PC-9 (cell line): ENCODE results near the gene CA6. TPM values are rescaled to one million over a fixed set of nuclear protein-coding genes. Genes with fewer than 3 reads are reported as not detected.

Experiments used
- BruUV-seq: library from RNA; stranded (reverse); fragments of 400-500 nt; replicated peaks from 2 replicates; lab custom pipeline; 2021; lab: Mats Ljungman, UMichigan
- CTCF ChIA-PET: fragments of 300-600 bp; sonication (Branson Sonifier 250); formaldehyde crosslinking; loops from one replicate; lab custom pipeline; 2022; ENCODE audit warnings: antibody characterized with exemption; lab: Charles Lee
- POLR2A ChIA-PET: fragments of 300-600 bp; sonication (Branson Sonifier 250); formaldehyde crosslinking; loops from one replicate; lab custom pipeline; 2022; ENCODE audit warnings: antibody characterized with exemption; ENCODE audit not compliant: unreplicated experiment; lab: Charles Lee
- DNase-seq, 2 experiments: peaks; one replicate each; pipeline versions ENCODE4 v3.0.0 to v3.0.0-alpha.2; 2015 to 2022; ENCODE audit warnings: mixed read lengths in 1 of 2
- H2AFZ ChIP-seq: fragments of 200-600 bp; sonication (generic); 2 replicates; pipeline ENCODE4 v1.8.1; 2017; ENCODE audit warnings: antibody characterized with exemption
- H3F3A ChIP-seq: fragments of 200-600 bp; sonication (generic); 2 replicates; pipeline ENCODE4 v1.8.1; 2017; ENCODE audit warnings: antibody characterized with exemption, mild to moderate bottlenecking, low read depth; ENCODE audit not compliant: insufficient read depth
- H3K27ac ChIP-seq: fragments of 200-600 bp; sonication (generic); 2 replicates; pipeline ENCODE4 v1.6.1; 2016; ENCODE audit warnings: mixed run types
- H3K27me3 ChIP-seq: fragments of 200-600 bp; sonication (generic); 2 replicates; pipeline ENCODE4 v1.6.1; 2016; ENCODE audit warnings: low read depth, mixed run types; ENCODE audit not compliant: insufficient read depth
- H3K36me3 ChIP-seq: fragments of 200-600 bp; sonication (generic); 2 replicates; pipeline ENCODE4 v1.6.1; 2016; ENCODE audit warnings: low read depth, mixed run types
- H3K4me1 ChIP-seq: fragments of 200-600 bp; sonication (generic); replicated peaks from 2 replicates; pipeline ENCODE4 v1.6.1; 2016; ENCODE audit warnings: mixed run types; ENCODE audit not compliant: insufficient read depth
- H3K4me2 ChIP-seq: fragments of 200-600 bp; sonication (generic); 2 replicates; pipeline ENCODE4 v1.6.1; 2017; ENCODE audit warnings: mixed run types
- H3K4me3 ChIP-seq: fragments of 200-600 bp; sonication (generic); 2 replicates; pipeline ENCODE4 v1.6.1; 2016; ENCODE audit warnings: mixed run types
- H3K79me2 ChIP-seq: fragments of 200-600 bp; sonication (generic); 2 replicates; pipeline ENCODE4 v1.6.1; 2017; ENCODE audit warnings: low read depth, mixed run types
- H3K9me2 ChIP-seq: fragments of 200-600 bp; sonication (generic); 2 replicates; pipeline ENCODE4 v1.8.1; 2017; ENCODE audit warnings: mild to moderate bottlenecking; ENCODE audit not compliant: insufficient read depth
- H3K9me3 ChIP-seq: fragments of 200-600 bp; sonication (generic); 2 replicates; pipeline ENCODE4 v1.8.1; 2016; ENCODE audit warnings: low read depth; ENCODE audit not compliant: insufficient read depth
- H4K20me1 ChIP-seq: fragments of 200-600 bp; sonication (generic); 2 replicates; pipeline ENCODE4 v1.8.1; 2017; ENCODE audit not compliant: insufficient read depth
- CTCF ChIP-seq: fragments of 200-600 bp; sonication (generic); conservative IDR thresholded peaks from 2 replicates; pipeline ENCODE4 v1.6.1; 2017; ENCODE audit warnings: mixed run types, antibody characterized with exemption, mild to moderate bottlenecking, moderate library complexity
- EZH2 ChIP-seq: fragments of 200-600 bp; sonication (generic); IDR thresholded peaks from 2 replicates; pipeline ENCODE4 v1.8.0; 2017; ENCODE audit warnings: antibody characterized with exemption, low read depth
- intact Hi-C: fragments of 100-400 bp; cut with micrococcal nuclease; formaldehyde crosslinking; loops from one replicate; pipeline ENCODE4 v1.10.0; 2022; ENCODE audit not compliant: unreplicated experiment
- total RNA-seq: library from RNA; stranded (reverse); gene quantifications from 2 replicates; pipeline ENCODE4 v1.2.3, GENCODE V29; 2021

The CA6 gene
- total RNA-seq, 1 experiment from 2014 or later: not detected

GRCh38 chr1:8910331-8910730, 35.3 kb upstream of the CA6 start:
- ChIA-PET POLR2A (interaction anchor here (0.8 kb wide), 1 partner anchor 207 kb away, joined by 7 read pairs; no protein-coding TSS in a partner anchor), CTCF (no interaction called here)
- no TSS peak for BruUV-seq
- no peak overlapping the region for H3K4me3 ChIP-seq
- no peaks in the 10 kb centered on the region for H3K79me2 ChIP-seq
- no peaks in the 10 kb centered on the region for H4K20me1 ChIP-seq
- H3K4me1 ChIP-seq: no peaks in the 10 kb centered on the region
- no peaks in the 10 kb centered on the region for H3K9me2 ChIP-seq
- intact Hi-C loops: no loop called here
- H3F3A ChIP-seq: no peaks in the 10 kb centered on the region
- H3K9me3 ChIP-seq: no peaks in the 10 kb centered on the region
- TF ChIP-seq EZH2 (no peak), CTCF (no peak)
- H3K4me2 ChIP-seq: no peak overlapping the region
- no peaks in the 10 kb centered on the region for H3K27me3 ChIP-seq
- H2AFZ ChIP-seq: no peak overlapping the region
- no peak overlapping the region for H3K27ac ChIP-seq
- no peaks in the 10 kb centered on the region for H3K36me3 ChIP-seq
- DNase-seq: no peak

- H3K9me3 ChIP-seq: no peaks in the 10 kb centered on the region
- no peaks in the 10 kb centered on the region for H3K27me3 ChIP-seq
- H3K36me3 ChIP-seq: no peaks in the 10 kb centered on the region
- BruUV-seq: no TSS peak
- H4K20me1 ChIP-seq: no peaks in the 10 kb centered on the region
- ChIA-PET CTCF (no interaction called here), POLR2A (no interaction called here)
- no peaks in the 10 kb centered on the region for H3F3A ChIP-seq
- no peaks in the 10 kb centered on the region for H3K4me1 ChIP-seq
- H3K27ac ChIP-seq: no peak overlapping the region
- no peak for TF ChIP-seq EZH2
- no peak for TF ChIP-seq CTCF
- no peak overlapping the region for H3K4me2 ChIP-seq
- intact Hi-C loops: no loop called here
- no peak overlapping the region for H3K4me3 ChIP-seq
- no peaks in the 10 kb centered on the region for H3K9me2 ChIP-seq
- no peaks in the 10 kb centered on the region for H3K79me2 ChIP-seq
- H2AFZ ChIP-seq: no peak overlapping the region
- no peak for DNase-seq
These were observed 34.8 kb upstream of the CA6 start for GRCh38 chr1:8910914-8911313.

GRCh38 chr1:8911416-8912309, 34.0 kb upstream of the CA6 start:
- ChIA-PET CTCF (no interaction called here), POLR2A (no interaction called here)
- no peak overlapping the region for H3K4me2 ChIP-seq

More at GRCh38 chr1:8911416-8912309, 34.0 kb upstream of the CA6 start:
- no peaks in the 10 kb centered on the region for H3K9me3 ChIP-seq
- no peaks in the 10 kb centered on the region for H4K20me1 ChIP-seq
- H3K27me3 ChIP-seq: no peaks in the 10 kb centered on the region
- no peak for TF ChIP-seq EZH2
- no peak for TF ChIP-seq CTCF
- no peaks in the 10 kb centered on the region for H3K36me3 ChIP-seq
- intact Hi-C loops: no loop called here
- H3K9me2 ChIP-seq: no peaks in the 10 kb centered on the region
- no peak overlapping the region for H3K27ac ChIP-seq
- H3F3A ChIP-seq: no peaks in the 10 kb centered on the region
- no peak overlapping the region for H3K4me3 ChIP-seq
- no peaks in the 10 kb centered on the region for H3K4me1 ChIP-seq
- no peaks in the 10 kb centered on the region for H3K79me2 ChIP-seq
- DNase-seq: no peak
- BruUV-seq: no TSS peak
- H2AFZ ChIP-seq: no peak overlapping the region
